Endothelial cell of umbilical vein (primary cell): Measurements from ENCODE around the gene HAGH. TPM values are rescaled to one million over a fixed set of nuclear protein-coding genes. Genes with fewer than 3 reads are reported as not detected.
A peak's percentile ranks its signal among the peaks of the same experiment; 100 is the strongest.

Experiments used
- BruUV-seq: library from RNA; stranded (reverse); fragments of 400-500 nt; replicated peaks from 2 replicates; lab custom pipeline; 2021; lab: Mats Ljungman, UMichigan
- CTCF ChIA-PET: fragments of 300-600, 350-600 bp; sonication (Branson Sonifier 250); formaldehyde crosslinking; loops from one replicate; lab custom pipeline; 2021; ENCODE audit warnings: antibody characterized with exemption, inconsistent platforms; lab: Charles Lee
- POLR2A ChIA-PET: fragments of 300-600, 350-600 bp; sonication (Branson Sonifier 250); formaldehyde crosslinking; loops from one replicate; lab custom pipeline; 2021; ENCODE audit warnings: antibody characterized with exemption, inconsistent platforms; lab: Charles Lee
- DNase-seq: peaks from one replicate; pipeline ENCODE4 v3.0.0-alpha.2; 2011; ENCODE audit warnings: low read depth, low spot score
- FAIRE-seq: peaks from 2 replicates; lab custom pipeline; 2011; peaks lifted over from hg19 to GRCh38; lab: Jason Lieb, UNC
- H2AFZ ChIP-seq: 2 replicates; pipeline ENCODE4 v1.6.0; 2012; ENCODE audit warnings: low read depth, low read length, control low read depth, inconsistent platforms
- H3K27ac ChIP-seq: 2 replicates; pipeline ENCODE4 v1.5.1; 2011; ENCODE audit warnings: low read depth, mild to moderate bottlenecking, control low read depth, low read length, moderate library complexity; ENCODE audit not compliant: insufficient read depth
- H3K27me3 ChIP-seq, 2 experiments: 2 replicates each; pipeline versions ENCODE4 v1.6.0 to v1.6.1; 2011; ENCODE audit warnings: low read length in 2 of 2, mixed read lengths in 1 of 2; ENCODE audit not compliant: control insufficient read depth in 2 of 2, insufficient read depth in 2 of 2
- H3K36me3 ChIP-seq, 2 experiments: 2 replicates in 1 of 2; 3 replicates in 1 of 2; pipeline ENCODE4 v1.5.1; 2011; ENCODE audit warnings: low read length in 2 of 2, mild to moderate bottlenecking in 1 of 2, moderate library complexity in 1 of 2; ENCODE audit not compliant: control insufficient read depth in 2 of 2, insufficient read depth in 2 of 2; ENCODE audit errors: extremely low read depth in 1 of 2
- H3K4me1 ChIP-seq: 3 replicates; pipeline ENCODE4 v1.5.1; 2011; ENCODE audit warnings: mild to moderate bottlenecking, low read length; ENCODE audit not compliant: control insufficient read depth, insufficient read depth; ENCODE audit errors: extremely low read depth
- H3K4me2 ChIP-seq: 2 replicates; pipeline ENCODE4 v1.6.1; 2011; ENCODE audit warnings: low read length, control low read depth, mixed read lengths; ENCODE audit not compliant: insufficient read depth
- H3K4me3 ChIP-seq, 3 experiments: fragments of 200-600 bp in 1 of 3; sonication (generic), shearing (Covaris generic) in 1 of 3; replicated peaks in 1 of 3; 2 replicates each; pipeline ENCODE4 v1.5.1; 2011 to 2016; ENCODE audit warnings: control low read depth in 3 of 3, low read length in 3 of 3, mild to moderate bottlenecking in 2 of 3, inconsistent platforms in 1 of 3, low read depth in 1 of 3, moderate library complexity in 1 of 3; ENCODE audit not compliant: insufficient read depth in 1 of 3
- H3K79me2 ChIP-seq: 2 replicates; pipeline ENCODE4 v1.6.0; 2012; ENCODE audit warnings: low read length, inconsistent platforms; ENCODE audit not compliant: control insufficient read depth, insufficient read depth
- H3K9ac ChIP-seq: replicated peaks from 2 replicates; pipeline ENCODE3; 2011; ENCODE audit warnings: low read length, control low read depth; ENCODE audit not compliant: insufficient read depth; ENCODE audit errors: extremely low read depth
- H3K9me1 ChIP-seq: replicated peaks from 3 replicates; pipeline ENCODE4 v1.6.0; 2011; ENCODE audit warnings: mild to moderate bottlenecking, low read length; ENCODE audit not compliant: control insufficient read depth, insufficient read depth; ENCODE audit errors: extremely low read depth
- H3K9me3 ChIP-seq: replicated peaks from 2 replicates; pipeline ENCODE4 v1.5.1; 2012; ENCODE audit warnings: low read length, inconsistent platforms; ENCODE audit not compliant: control insufficient read depth, insufficient read depth
- H4K20me1 ChIP-seq: replicated peaks from 2 replicates; pipeline ENCODE3; 2011; ENCODE audit warnings: mild to moderate bottlenecking, low read length; ENCODE audit not compliant: control insufficient read depth, insufficient read depth; ENCODE audit errors: extremely low read depth
- CTCF ChIP-seq, 2 donors: IDR thresholded peaks; 1 replicate in 1 of 2; 2 replicates in 1 of 2; pipeline ENCODE4 v1.5.1; 2011; ENCODE audit warnings: low read length in 2 of 2, mild to moderate bottlenecking in 2 of 2, moderate library complexity in 2 of 2, control low read depth in 1 of 2, inconsistent platforms in 1 of 2, low read depth in 1 of 2; ENCODE audit not compliant: insufficient read depth in 1 of 2; ENCODE audit errors: extremely low read depth in 1 of 2
- FOS ChIP-seq: IDR thresholded peaks from 2 replicates; pipeline ENCODE4 v1.6.1; 2011; ENCODE audit warnings: mild to moderate bottlenecking, low read length, moderate library complexity, borderline replicate concordance; ENCODE audit not compliant: insufficient read depth
- GATA2 ChIP-seq: IDR thresholded peaks from 2 replicates; pipeline ENCODE4 v1.7.0; 2011; ENCODE audit warnings: low read depth, mild to moderate bottlenecking, moderate library complexity, mixed read lengths, low read length; ENCODE audit not compliant: insufficient read length, insufficient read depth
- MAX ChIP-seq: IDR thresholded peaks from 2 replicates; pipeline ENCODE4 v1.6.1; 2011; ENCODE audit not compliant: insufficient read depth, insufficient read length
- MYC ChIP-seq: IDR thresholded peaks from one replicate; pipeline ENCODE4 v1.6.1; 2011; ENCODE audit warnings: mild to moderate bottlenecking, low read depth, low read length
- POLR2A ChIP-seq: IDR thresholded peaks from 2 replicates; pipeline ENCODE4 v1.6.1; 2012; ENCODE audit warnings: low read depth, mild to moderate bottlenecking, control low read depth, low read length
- POLR2AphosphoS5 ChIP-seq: IDR thresholded peaks from 2 replicates; pipeline ENCODE4 v1.6.1; 2012; ENCODE audit warnings: low read depth, mild to moderate bottlenecking, control low read depth, low read length, moderate library complexity; ENCODE audit not compliant: insufficient read depth
- dilution Hi-C: fragments of 300-500 bp; cut with MboI; formaldehyde crosslinking; loops from one replicate; pipeline ENCODE4 v1.15.0; 2019; ENCODE audit warnings: low sequenced_read_pairs; ENCODE audit not compliant: extremely low pct_ligation_motif_present
- intact Hi-C: fragments of 100-400 bp; cut with micrococcal nuclease; formaldehyde crosslinking; loops from one replicate; pipeline ENCODE4 v1.10.0; 2022
- polyA plus RNA-seq, 4 experiments: library from polyadenylated mRNA; depleted of rRNA in 3 of 4; stranded (reverse) in 3 of 4; unstranded in 1 of 4; fragments of >200 nt; gene quantifications; 2 replicates each; pipeline versions ENCODE4 v1.2.1 to v1.2.3, GENCODE V29; 2011 to 2012; ENCODE audit warnings: missing spikeins in 1 of 4
- total RNA-seq: library from RNA; stranded (reverse); gene quantifications from 2 replicates; pipeline ENCODE4 v1.2.3, GENCODE V29; 2021

Gene HAGH
- total and polyA plus RNA-seq, 2 donors (not counting 3 experiments of a cell fraction or from before 2014, with no cell fraction given): 54.3 to 84.2 TPM

- H3K27me3 ChIP-seq: no peaks in the 10 kb centered on the region
- H2AFZ ChIP-seq: no peak overlapping the region
- dilution Hi-C loops: no loop called here
- CTCF ChIA-PET: no interaction called here
- H3K27ac ChIP-seq: no peak overlapping the region
- POLR2A ChIA-PET: no interaction called here
- H3K9me3 ChIP-seq: no peaks in the 10 kb centered on the region
- H3K36me3 ChIP-seq: peaks cover 0 to 2% of the 10 kb centered on the region in 2 experiments
- H4K20me1 ChIP-seq: no peaks in the 10 kb centered on the region
- no peak overlapping the region for H3K9ac ChIP-seq
- H3K4me1 ChIP-seq: peaks cover 14% of the 10 kb centered on the region
- TF ChIP-seq POLR2AphosphoS5: no peak
- TF ChIP-seq CTCF (IDR thresholded peaks at IDR 0.05; ENCODE audit: extremely low read depth in 1 of 2, insufficient read depth in 1 of 2, low read depth in 1 of 2, low read length in 2 of 2): no peak
- no peak for TF ChIP-seq FOS
- BruUV-seq: no TSS peak
- H3K79me2 ChIP-seq: peaks cover 20% of the 10 kb centered on the region
- FAIRE-seq: peak; percentile 33
- no peak for DNase-seq
- H3K9me1 ChIP-seq: no peaks in the 10 kb centered on the region
- no peak overlapping the region for H3K4me2 ChIP-seq
- intact Hi-C loops: no loop called here
- H3K4me3 ChIP-seq: no peak overlapping the region
These were observed 4.8 kb upstream of the HAGH start for GRCh38 chr16:1831186-1832075.

- no peaks in the 10 kb centered on the region for H3K9me1 ChIP-seq
- H4K20me1 ChIP-seq: no peaks in the 10 kb centered on the region
- ChIA-PET CTCF (no interaction called here), POLR2A (no interaction called here)
- H3K4me1 ChIP-seq: peaks cover 20% of the 10 kb centered on the region
- H3K9ac ChIP-seq: no peak overlapping the region
- H3K4me2 ChIP-seq: no peak overlapping the region
- dilution Hi-C loops: no loop called here
- peaks cover 22% of the 10 kb centered on the region for H3K79me2 ChIP-seq
- no peak overlapping the region for H2AFZ ChIP-seq
- H3K36me3 ChIP-seq: peaks cover 0 to 2% of the 10 kb centered on the region in 2 experiments
- no peak for TF ChIP-seq GATA2
- TF ChIP-seq POLR2A: no peak
- no peak for TF ChIP-seq MAX
- TF ChIP-seq MYC: no peak
- no peak for TF ChIP-seq FOS
- no peak overlapping the region for H3K27ac ChIP-seq
- no peaks in the 10 kb centered on the region for H3K9me3 ChIP-seq
- DNase-seq: no peak
- intact Hi-C loops: no loop called here
- H3K4me3 ChIP-seq: no peak overlapping the region
- H3K27me3 ChIP-seq: no peaks in the 10 kb centered on the region
- no TSS peak for BruUV-seq
- no peak for FAIRE-seq
These were observed 3.6 kb upstream of the HAGH start for GRCh38 chr16:1830213-1830612.
